ENCODE data around the gene RGS13.

RGS13 gene

GRCh38 chr1:192609110-192610079, 26.6 kb upstream of the RGS13 start:
- Mint-ChIP-seq H3K27ac (peak overlapping the region; percentile 79), H3K27me3 (no peaks in the 10 kb centered on the region), H3K36me3 (no peaks in the 10 kb centered on the region), H3K9me3 (no peaks in the 10 kb centered on the region), H3K4me1 (peaks cover 16% of the 10 kb centered on the region), H3K4me3 (peak overlapping the region; percentile 71)

GRCh38 chr1:192610112-192610889, 25.6 kb upstream of the RGS13 start:
- no peaks in the 10 kb centered on the region for H3K36me3 Mint-ChIP-seq
- no peak overlapping the region for H3K4me3 Mint-ChIP-seq
- peaks cover 16% of the 10 kb centered on the region for H3K4me1 Mint-ChIP-seq
- H3K9me3 Mint-ChIP-seq: no peaks in the 10 kb centered on the region
- no peak overlapping the region for H3K27ac Mint-ChIP-seq
- H3K27me3 Mint-ChIP-seq: no peaks in the 10 kb centered on the region

- Mint-ChIP-seq H3K27ac (no peak overlapping the region), H3K4me1 (no peaks in the 10 kb centered on the region), H3K36me3 (no peaks in the 10 kb centered on the region), H3K4me3 (no peak overlapping the region), H3K9me3 (no peaks in the 10 kb centered on the region), H3K27me3 (no peaks in the 10 kb centered on the region)
These were observed 20.9 kb upstream of the RGS13 start for GRCh38 chr1:192615055-192615454.

- H3K27ac Mint-ChIP-seq: no peak overlapping the region
- no peaks in the 10 kb centered on the region for H3K4me1 Mint-ChIP-seq
- no peak overlapping the region for H3K4me3 Mint-ChIP-seq
- H3K9me3 Mint-ChIP-seq: no peaks in the 10 kb centered on the region
- no peaks in the 10 kb centered on the region for H3K36me3 Mint-ChIP-seq
- H3K27me3 Mint-ChIP-seq: peaks cover 9% of the 10 kb centered on the region
These were observed 15.8 kb upstream of the RGS13 start for GRCh38 chr1:192620071-192620635.

GRCh38 chr1:192626366-192627179, 9.4 kb upstream of the RGS13 start:
- Mint-ChIP-seq H3K27me3 (peaks cover 17% of the 10 kb centered on the region), H3K9me3 (no peaks in the 10 kb centered on the region), H3K27ac (no peak overlapping the region)

GRCh38 chr1:192627901-192628300, 8.0 kb upstream of the RGS13 start:
- Mint-ChIP-seq H3K36me3 (no peaks in the 10 kb centered on the region), H3K4me1 (no peaks in the 10 kb centered on the region), H3K4me3 (no peak overlapping the region), H3K27me3 (peaks cover 15% of the 10 kb centered on the region), H3K27ac (no peak overlapping the region), H3K9me3 (no peaks in the 10 kb centered on the region)

More at GRCh38 chr1:192626366-192627179, 9.4 kb upstream of the RGS13 start:
- H3K4me1 Mint-ChIP-seq: no peaks in the 10 kb centered on the region
- no peak overlapping the region for H3K4me3 Mint-ChIP-seq
- no peaks in the 10 kb centered on the region for H3K36me3 Mint-ChIP-seq

- H3K27ac Mint-ChIP-seq: no peak overlapping the region
- H3K36me3 Mint-ChIP-seq: no peaks in the 10 kb centered on the region
- no peaks in the 10 kb centered on the region for H3K4me1 Mint-ChIP-seq
- H3K9me3 Mint-ChIP-seq: no peaks in the 10 kb centered on the region
- no peak overlapping the region for H3K4me3 Mint-ChIP-seq
- H3K27me3 Mint-ChIP-seq: peaks cover 18% of the 10 kb centered on the region
These were observed 7.4 kb upstream of the RGS13 start for GRCh38 chr1:192628396-192629057.

GRCh38 chr1:192629612-192630011, 6.3 kb upstream of the RGS13 start:
- Mint-ChIP-seq H3K4me3 (no peak overlapping the region), H3K27ac (no peak overlapping the region), H3K4me1 (no peaks in the 10 kb centered on the region), H3K27me3 (peaks cover 10% of the 10 kb centered on the region), H3K36me3 (no peaks in the 10 kb centered on the region), H3K9me3 (no peaks in the 10 kb centered on the region)

GRCh38 chr1:192630521-192631287, 5.2 kb upstream of the RGS13 start:
- Mint-ChIP-seq H3K36me3 (no peaks in the 10 kb centered on the region), H3K27ac (no peak overlapping the region), H3K4me3 (no peak overlapping the region), H3K27me3 (peaks cover 10% of the 10 kb centered on the region), H3K9me3 (no peaks in the 10 kb centered on the region), H3K4me1 (no peaks in the 10 kb centered on the region)

- Mint-ChIP-seq H3K4me3 (no peak overlapping the region), H3K4me1 (no peaks in the 10 kb centered on the region), H3K36me3 (no peaks in the 10 kb centered on the region), H3K27me3 (peaks cover 10% of the 10 kb centered on the region), H3K9me3 (no peaks in the 10 kb centered on the region), H3K27ac (no peak overlapping the region)
These were observed 4.2 kb upstream of the RGS13 start for GRCh38 chr1:192631749-192632148.

- no peak overlapping the region for H3K4me3 Mint-ChIP-seq
- H3K27ac Mint-ChIP-seq: no peak overlapping the region
- peaks cover 12% of the 10 kb centered on the region for H3K27me3 Mint-ChIP-seq
- no peaks in the 10 kb centered on the region for H3K4me1 Mint-ChIP-seq
- no peaks in the 10 kb centered on the region for H3K36me3 Mint-ChIP-seq
- no peaks in the 10 kb centered on the region for H3K9me3 Mint-ChIP-seq
These were observed 3.8 kb upstream of the RGS13 start for GRCh38 chr1:192632188-192632587.

- Mint-ChIP-seq H3K9me3 (no peaks in the 10 kb centered on the region), H3K36me3 (no peaks in the 10 kb centered on the region), H3K4me1 (no peaks in the 10 kb centered on the region), H3K27ac (no peak overlapping the region), H3K4me3 (no peak overlapping the region), H3K27me3 (peaks cover 10% of the 10 kb centered on the region)
These were observed 3.1 kb upstream of the RGS13 start for GRCh38 chr1:192632641-192633532.

- no peak overlapping the region for H3K27ac Mint-ChIP-seq
- H3K27me3 Mint-ChIP-seq: peaks cover 12% of the 10 kb centered on the region
- H3K4me3 Mint-ChIP-seq: no peak overlapping the region
- H3K4me1 Mint-ChIP-seq: no peaks in the 10 kb centered on the region
- H3K9me3 Mint-ChIP-seq: no peaks in the 10 kb centered on the region
- no peaks in the 10 kb centered on the region for H3K36me3 Mint-ChIP-seq
These were observed 2.3 kb upstream of the RGS13 start for GRCh38 chr1:192633533-192634253.
